HG03520 (cell line): Measurements from ENCODE around the gene TRNAU1AP.
"Not testable (repeated sequence)": the region's sequence is repeated elsewhere in the genome, so short reads cannot be mapped to it uniquely, and the experiment has no call there.

Source experiments
- ATAC-seq: cut with Tn5 transposase; IDR thresholded peaks from one replicate; pipeline ENCODE4 v1.9.1; 2021; ENCODE audit warnings: mild to moderate bottlenecking, moderate library complexity; ENCODE audit not compliant: unreplicated experiment

Gene TRNAU1AP

GRCh38 chr1:28552758-28553663, at the start of gene TRNAU1AP:
Gene TRNAU1AP, plus strand, starts transcription at chr1:28553085. Its CDS starts 26 bp downstream, at chr1:28553111.
- peak; percentile 89 for ATAC-seq

- no peak for ATAC-seq
Observed at GRCh38 chr1:28503117-28503516, 49.8 kb upstream of the TRNAU1AP start.

GRCh38 chr1:28505406-28506187, 47.3 kb upstream of the TRNAU1AP start, which contains the start of gene RCC1:
Gene RCC1, plus strand, starts transcription at chr1:28506043. Its CDS starts 23,824 bp downstream, at chr1:28529867.
- peak; percentile 77 for ATAC-seq

- ATAC-seq: no peak
Observed at GRCh38 chr1:28506907-28507246, 46.0 kb upstream of the TRNAU1AP start.

- ATAC-seq: no peak
Observed at GRCh38 chr1:28507247-28507645, 45.6 kb upstream of the TRNAU1AP start.

GRCh38 chr1:28507646-28508434, 45.0 kb upstream of the TRNAU1AP start:
- no peak for ATAC-seq

- no peak for ATAC-seq
Observed at GRCh38 chr1:28508435-28508754, 44.5 kb upstream of the TRNAU1AP start.

GRCh38 chr1:28509705-28510272, 43.1 kb upstream of the TRNAU1AP start:
- no peak for ATAC-seq

GRCh38 chr1:28510273-28510969, 42.5 kb upstream of the TRNAU1AP start:
- no peak for ATAC-seq

- no peak for ATAC-seq
Observed at GRCh38 chr1:28510970-28511440, 41.9 kb upstream of the TRNAU1AP start.

- ATAC-seq: no peak
Observed at GRCh38 chr1:28512058-28512611, 40.8 kb upstream of the TRNAU1AP start.

- ATAC-seq: not testable (repeated sequence)
Observed at GRCh38 chr1:28514445-28514933, 38.4 kb upstream of the TRNAU1AP start.

GRCh38 chr1:28516518-28516956, 36.3 kb upstream of the TRNAU1AP start:
- no peak for ATAC-seq

GRCh38 chr1:28517649-28517999, 35.3 kb upstream of the TRNAU1AP start:
- peak; percentile 5 for ATAC-seq

GRCh38 chr1:28518000-28518744, 34.7 kb upstream of the TRNAU1AP start:
- ATAC-seq: peak; percentile 71

- ATAC-seq: no peak
Observed at GRCh38 chr1:28518745-28519341, 34.0 kb upstream of the TRNAU1AP start.

- ATAC-seq: no peak
Observed at GRCh38 chr1:28519946-28520725, 32.7 kb upstream of the TRNAU1AP start.

GRCh38 chr1:28520796-28521195, 32.1 kb upstream of the TRNAU1AP start:
- ATAC-seq: not testable (repeated sequence)
